ENCODE measurements around the gene GPR183.

GRCh38 chr13:99256709-99257108 is 50.5 kb downstream of the GPR183 start:
- TF ChIP-seq CTCF (IDR thresholded peaks at IDR 0.05 in 2 of 3, conservative IDR thresholded peaks at IDR 0.05 in 1 of 3; ENCODE audit: control insufficient read depth in 2 of 3, extremely low read depth in 1 of 3, insufficient read depth in 1 of 3, low read depth in 3 of 3, low read length in 3 of 3) (no peak), NFYA (IDR thresholded peaks at IDR 0.05; ENCODE audit: borderline replicate concordance, low read depth, low read length) (no peak)

Measured in GM12878 (cell line).